ENCODE data around the gene CCSAP.

Gene CCSAP

DNA sequence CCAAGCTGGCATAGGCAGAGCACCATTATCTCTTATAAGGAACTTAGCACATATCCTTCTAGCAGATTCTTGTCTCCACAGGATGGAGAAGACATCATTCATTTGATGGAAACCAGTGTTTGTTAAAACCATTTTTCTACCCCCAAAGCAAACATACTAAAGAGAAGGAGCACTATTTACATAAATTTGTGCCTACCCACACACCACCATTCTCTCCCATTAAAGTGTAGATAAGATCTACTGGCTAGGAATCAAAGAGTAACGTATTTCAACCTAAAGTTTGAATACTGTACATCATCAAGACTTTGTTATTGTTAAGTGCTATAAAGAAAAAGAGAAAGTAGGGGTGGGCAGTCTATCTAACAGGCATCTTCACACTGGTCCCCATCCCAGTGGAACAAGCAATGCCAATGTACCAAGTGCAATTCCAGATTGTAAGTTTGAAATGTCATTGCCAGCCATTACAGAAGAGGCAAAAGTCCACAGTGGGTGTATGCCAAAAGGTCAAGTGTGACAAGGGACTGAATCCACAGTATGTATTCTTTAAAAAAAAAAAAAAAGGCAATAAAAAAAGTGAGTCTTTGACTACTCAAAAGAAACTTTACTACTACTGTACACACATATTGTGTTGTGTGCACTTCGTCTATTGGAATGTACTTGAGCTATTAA lies 18.8 kb downstream of the CCSAP start:
- Histone ChIP-seq H3K9me3 (ENCODE audit: control insufficient read depth, insufficient read depth, low read length) (no peaks in the 10 kb centered on the region), H3F3A (ENCODE audit: control insufficient read depth, insufficient read depth) (0 out of 2 replicates have a peak, but pooled peaks cover 4% of the 10 kb centered on the region), H3K36me3 (ENCODE audit: control insufficient read depth, low read length) (peaks cover 66% of the 10 kb centered on the region), H3K9me2 (replicated peaks; ENCODE audit: control insufficient read depth, low read length) (no peaks in the 10 kb centered on the region), H3K27me3 (ENCODE audit: control insufficient read depth, low read length) (no peaks in the 10 kb centered on the region), H3K4me2 (ENCODE audit: low read length) (no peak overlapping the region), H4K20me1 (ENCODE audit: control insufficient read depth, insufficient read depth, low read depth, low read length) (no peaks in the 10 kb centered on the region), H3K4me3 (ENCODE audit: low read length) (no peak overlapping the region), H3K27ac (ENCODE audit: low read depth, low read length) (no peak overlapping the region), H3K4me1 (ENCODE audit: control insufficient read depth, low read length) (peaks cover 8% of the 10 kb centered on the region), H3K79me2 (ENCODE audit: control insufficient read depth, low read length) (no peaks in the 10 kb centered on the region)
- TF ChIP-seq EZH2phosphoT487 (IDR thresholded peaks at IDR 0.05; ENCODE audit: borderline replicate concordance, low read length) = no peak
- TF ChIP-seq, protein P1, sequence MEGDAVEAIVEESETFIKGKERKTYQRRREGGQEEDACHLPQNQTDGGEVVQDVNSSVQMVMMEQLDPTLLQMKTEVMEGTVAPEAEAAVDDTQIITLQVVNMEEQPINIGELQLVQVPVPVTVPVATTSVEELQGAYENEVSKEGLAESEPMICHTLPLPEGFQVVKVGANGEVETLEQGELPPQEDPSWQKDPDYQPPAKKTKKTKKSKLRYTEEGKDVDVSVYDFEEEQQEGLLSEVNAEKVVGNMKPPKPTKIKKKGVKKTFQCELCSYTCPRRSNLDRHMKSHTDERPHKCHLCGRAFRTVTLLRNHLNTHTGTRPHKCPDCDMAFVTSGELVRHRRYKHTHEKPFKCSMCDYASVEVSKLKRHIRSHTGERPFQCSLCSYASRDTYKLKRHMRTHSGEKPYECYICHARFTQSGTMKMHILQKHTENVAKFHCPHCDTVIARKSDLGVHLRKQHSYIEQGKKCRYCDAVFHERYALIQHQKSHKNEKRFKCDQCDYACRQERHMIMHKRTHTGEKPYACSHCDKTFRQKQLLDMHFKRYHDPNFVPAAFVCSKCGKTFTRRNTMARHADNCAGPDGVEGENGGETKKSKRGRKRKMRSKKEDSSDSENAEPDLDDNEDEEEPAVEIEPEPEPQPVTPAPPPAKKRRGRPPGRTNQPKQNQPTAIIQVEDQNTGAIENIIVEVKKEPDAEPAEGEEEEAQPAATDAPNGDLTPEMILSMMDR (IDR thresholded peaks at IDR 0.05; ENCODE audit: low read depth, low read length, poor library complexity, severe bottlenecking) = no peak

DNA sequence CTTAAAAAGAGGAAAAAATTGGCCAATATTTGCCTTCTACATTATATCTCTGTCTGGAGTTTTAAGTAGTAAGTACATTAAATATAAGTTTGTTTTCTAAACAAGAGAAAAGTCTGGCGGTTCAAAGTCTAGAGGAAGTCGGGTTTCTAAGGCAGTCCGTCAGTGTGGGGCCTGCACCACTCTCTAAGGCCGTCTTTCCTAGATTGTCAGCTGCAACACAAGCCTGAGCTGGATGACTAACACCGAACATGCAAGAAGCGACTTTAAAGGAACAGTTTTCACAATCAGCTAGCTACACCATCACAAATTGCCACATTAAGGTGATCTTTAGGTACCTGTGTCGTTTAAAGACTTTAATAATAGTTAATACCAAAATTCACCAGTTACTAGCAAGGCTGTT lies 19.6 kb downstream of the CCSAP start:
- H3K4me3 ChIP-seq (ENCODE audit: low read length) = no peak overlapping the region
- no peaks in the 10 kb centered on the region for H3K9me3 ChIP-seq (ENCODE audit: control insufficient read depth, insufficient read depth, low read length)
- H3K27ac ChIP-seq (ENCODE audit: low read depth, low read length) = no peak overlapping the region
- peaks cover 59% of the 10 kb centered on the region for H3K36me3 ChIP-seq (ENCODE audit: control insufficient read depth, low read length)
- no peaks in the 10 kb centered on the region for H4K20me1 ChIP-seq (ENCODE audit: control insufficient read depth, insufficient read depth, low read depth, low read length)
- no peaks in the 10 kb centered on the region for H3K79me2 ChIP-seq (ENCODE audit: control insufficient read depth, low read length)
- no peak overlapping the region for H3K4me2 ChIP-seq (ENCODE audit: low read length)
- no peaks in the 10 kb centered on the region for H3K27me3 ChIP-seq (ENCODE audit: control insufficient read depth, low read length)
- TF ChIP-seq, protein P1 (IDR thresholded peaks at IDR 0.05; ENCODE audit: low read depth, low read length, poor library complexity, severe bottlenecking) = no peak
- TF ChIP-seq EZH2phosphoT487 (IDR thresholded peaks at IDR 0.05; ENCODE audit: borderline replicate concordance, low read length) = no peak
- H3K4me1 ChIP-seq (ENCODE audit: control insufficient read depth, low read length) = peaks cover 8% of the 10 kb centered on the region
- H3K9me2 ChIP-seq (replicated peaks; ENCODE audit: control insufficient read depth, low read length) = no peaks in the 10 kb centered on the region
- H3F3A ChIP-seq (ENCODE audit: control insufficient read depth, insufficient read depth) = 0 out of 2 replicates have a peak, but pooled peaks cover 4% of the 10 kb centered on the region

DNA sequence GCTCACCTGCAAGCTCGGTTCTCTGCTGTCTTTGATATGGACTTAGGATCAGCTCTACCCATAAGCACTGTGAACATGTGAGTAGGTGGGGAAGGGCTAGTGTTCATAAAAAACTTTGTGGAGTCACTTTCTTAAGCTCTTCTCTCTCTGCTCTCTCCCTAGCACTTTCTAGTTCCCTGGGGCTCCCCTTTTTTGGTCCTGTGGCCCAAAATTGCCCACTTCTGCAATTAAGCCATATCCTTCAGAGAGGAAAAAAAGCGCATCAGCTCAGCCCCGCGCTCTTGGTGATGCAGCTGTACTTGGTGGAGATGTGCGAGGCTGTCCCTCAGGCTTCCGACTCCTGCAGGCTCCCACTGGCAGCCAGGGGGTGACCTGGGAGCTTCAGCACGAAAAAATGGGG lies 23.4 kb downstream of the CCSAP start:
- Histone ChIP-seq H3F3A (ENCODE audit: control insufficient read depth, insufficient read depth) (0 out of 2 replicates have a peak, but pooled peaks cover 6% of the 10 kb centered on the region), H3K27me3 (ENCODE audit: control insufficient read depth, low read length) (no peaks in the 10 kb centered on the region), H3K4me3 (ENCODE audit: low read length) (no peak overlapping the region), H3K9me2 (replicated peaks; ENCODE audit: control insufficient read depth, low read length) (no peaks in the 10 kb centered on the region), H3K36me3 (ENCODE audit: control insufficient read depth, low read length) (peaks cover 33% of the 10 kb centered on the region), H3K4me2 (ENCODE audit: low read length) (no peak overlapping the region), H3K27ac (ENCODE audit: low read depth, low read length) (no peak overlapping the region), H3K79me2 (ENCODE audit: control insufficient read depth, low read length) (no peaks in the 10 kb centered on the region), H3K4me1 (ENCODE audit: control insufficient read depth, low read length) (no peaks in the 10 kb centered on the region), H3K9me3 (ENCODE audit: control insufficient read depth, insufficient read depth, low read length) (no peaks in the 10 kb centered on the region), H4K20me1 (ENCODE audit: control insufficient read depth, insufficient read depth, low read depth, low read length) (no peaks in the 10 kb centered on the region)
- TF ChIP-seq, protein P1 (IDR thresholded peaks at IDR 0.05; ENCODE audit: low read depth, low read length, poor library complexity, severe bottlenecking) = no peak
- TF ChIP-seq EZH2phosphoT487 (IDR thresholded peaks at IDR 0.05; ENCODE audit: borderline replicate concordance, low read length) = no peak
